GM19099 (cell line): Measurements from ENCODE around the gene ACAA1.

ENCODE experiments used
- POLR2A ChIP-seq: IDR thresholded peaks from 3 replicates; pipeline ENCODE4 v1.6.1; 2011; ENCODE audit warnings: low read depth; ENCODE audit not compliant: insufficient read length; ENCODE audit errors: extremely low read depth

ACAA1 gene

DNA sequence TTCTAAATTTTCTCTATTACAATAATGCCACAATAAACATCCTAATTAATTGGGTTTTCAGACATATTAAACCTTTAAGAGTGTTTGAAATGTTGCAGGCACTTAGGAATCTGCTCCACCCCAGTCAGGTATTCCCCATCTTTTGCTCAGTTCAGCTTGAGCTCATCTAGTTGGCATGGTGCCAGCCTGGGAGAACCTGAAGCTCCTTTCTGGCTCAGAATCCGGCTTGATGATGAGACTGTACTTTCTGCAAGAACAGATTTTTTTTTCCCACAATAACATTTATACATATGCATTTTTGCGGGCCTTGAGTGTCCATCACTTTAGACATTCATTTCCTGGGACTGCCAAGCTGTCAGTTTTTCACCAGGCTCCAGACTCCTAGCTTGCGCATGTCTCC is 20.7 kb upstream of the ACAA1 start:
- no peak for TF ChIP-seq POLR2A

DNA sequence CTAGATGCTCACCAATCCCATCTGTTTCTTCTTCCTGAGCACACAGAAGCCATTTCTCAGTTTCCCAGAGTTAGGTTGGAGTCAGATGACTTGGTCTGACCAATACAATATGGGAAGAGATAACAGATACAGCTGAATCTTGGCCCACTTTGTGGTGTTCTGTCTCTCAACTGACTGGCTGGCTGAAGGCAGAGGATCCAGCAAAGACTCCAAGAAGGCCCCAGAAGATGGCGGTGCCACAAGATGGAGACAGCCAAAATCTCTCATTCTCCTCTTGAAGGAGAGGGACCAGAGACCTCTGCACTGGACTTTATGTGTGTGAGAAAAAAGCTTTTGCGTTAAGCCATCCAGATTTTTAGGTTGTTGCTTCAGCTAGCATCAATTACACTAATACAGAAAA is 20.2 kb upstream of the ACAA1 start:
- TF ChIP-seq POLR2A, result no peak

DNA sequence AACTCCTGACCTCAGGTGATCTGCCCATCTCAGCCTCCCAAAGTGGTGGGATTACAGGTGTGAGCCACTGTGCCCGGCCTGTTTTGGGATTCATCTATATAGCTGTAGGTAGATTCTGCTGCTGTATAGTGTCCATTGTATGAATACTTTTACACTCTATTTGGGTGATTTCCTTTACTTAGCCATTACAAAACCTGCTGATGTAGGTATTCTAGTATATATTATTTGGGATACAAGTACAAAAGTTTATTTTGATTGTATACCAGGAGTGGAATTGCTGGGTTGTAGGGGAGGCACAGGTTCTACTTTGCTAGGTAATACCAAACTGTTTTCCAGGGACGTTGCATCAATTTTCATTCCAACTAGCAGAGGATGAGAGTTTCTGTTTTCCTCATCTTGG is 18.9 kb upstream of the ACAA1 start:
- TF ChIP-seq POLR2A, result no peak

DNA sequence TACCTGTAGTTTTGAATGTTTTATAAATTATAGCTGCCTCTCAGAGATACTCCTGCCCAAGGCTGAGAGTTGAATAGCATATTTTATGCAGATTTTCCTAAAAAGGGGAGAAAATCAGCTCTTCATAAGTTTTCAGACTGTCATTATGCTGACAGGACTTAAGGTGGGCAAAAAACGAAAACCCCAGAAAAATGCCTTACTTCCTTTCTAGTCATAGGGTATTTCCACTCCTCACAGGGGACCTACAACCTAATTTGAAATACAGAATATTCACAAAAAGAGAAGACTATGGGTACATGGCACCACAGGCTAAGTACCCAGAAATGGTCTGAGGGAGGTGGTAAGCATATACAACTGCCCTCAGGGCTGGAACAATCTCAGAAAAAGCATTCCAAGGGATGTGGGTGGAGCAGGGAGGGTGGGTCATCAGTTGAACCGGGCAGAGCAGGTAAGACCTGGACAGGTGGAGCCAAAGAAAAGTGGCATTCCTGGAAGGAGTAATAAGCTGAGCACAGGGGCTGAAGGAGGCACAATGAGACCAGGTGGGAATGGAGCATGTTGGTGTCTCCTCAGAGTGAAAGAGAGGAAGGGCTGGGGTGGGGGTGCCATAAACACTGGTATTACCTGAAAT is 17.8 kb upstream of the ACAA1 start:
- TF ChIP-seq POLR2A, result no peak

DNA sequence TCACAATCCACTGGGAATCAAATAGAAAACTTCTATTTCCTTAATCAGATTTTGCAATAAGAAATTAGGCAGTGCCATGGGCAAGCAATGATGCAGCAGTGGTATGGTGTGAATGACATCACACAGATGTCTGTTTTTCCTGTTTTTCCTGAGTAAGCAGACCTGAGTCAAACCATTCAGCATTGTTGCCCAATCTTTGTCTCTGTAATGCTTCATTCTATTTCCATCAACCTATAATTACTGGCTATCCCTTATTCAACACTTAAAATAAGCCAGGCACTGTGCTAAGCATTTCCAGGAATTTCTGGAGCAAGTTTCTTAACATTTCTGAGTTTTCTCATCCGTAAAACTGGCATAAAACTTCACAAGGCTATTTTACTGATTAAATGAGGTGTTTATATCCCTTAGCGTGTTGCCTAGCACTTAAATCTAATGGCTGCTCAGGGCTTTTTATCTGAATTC is 17.1 kb upstream of the ACAA1 start:
- TF ChIP-seq POLR2A, result no peak

DNA sequence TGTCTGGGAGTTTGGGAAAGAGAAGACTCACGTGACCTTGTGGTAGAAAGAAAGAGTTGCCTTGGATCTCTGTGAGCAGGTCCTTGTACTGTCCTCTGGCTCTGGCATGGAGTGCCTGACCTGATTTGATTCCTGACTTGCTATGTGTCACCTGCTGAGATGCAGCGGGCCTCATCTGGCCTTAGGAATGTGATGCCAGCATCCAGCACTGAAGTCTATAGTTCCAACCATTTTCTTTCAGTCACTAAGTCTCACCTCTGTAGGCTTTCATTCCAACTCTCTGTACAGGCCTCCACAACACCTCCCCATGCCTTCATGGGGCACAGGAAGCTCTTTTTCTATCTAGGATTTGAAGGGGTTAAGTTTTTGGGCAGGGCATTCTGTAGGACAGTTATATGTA is 16.3 kb upstream of the ACAA1 start:
- no peak for TF ChIP-seq POLR2A

DNA sequence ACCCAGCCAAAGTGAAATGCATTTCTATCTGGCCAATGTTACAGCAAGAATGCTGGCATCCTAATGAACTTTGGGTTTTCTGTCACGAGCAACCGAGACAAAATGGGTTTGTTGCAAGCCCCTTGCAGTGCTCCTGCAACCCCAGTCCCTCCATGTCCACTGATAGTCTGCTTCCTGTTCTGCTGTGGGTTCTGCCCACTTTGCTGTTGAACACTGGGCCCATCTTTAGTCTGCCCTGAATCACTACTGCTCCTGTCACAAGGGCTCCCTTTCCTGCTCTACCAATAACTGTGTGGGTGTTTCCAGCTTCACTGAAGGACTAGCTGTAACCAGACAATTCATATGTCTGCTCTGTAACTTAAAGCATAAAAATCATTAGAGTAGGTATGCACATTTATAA is 15.7 kb upstream of the ACAA1 start:
- no peak for TF ChIP-seq POLR2A

DNA sequence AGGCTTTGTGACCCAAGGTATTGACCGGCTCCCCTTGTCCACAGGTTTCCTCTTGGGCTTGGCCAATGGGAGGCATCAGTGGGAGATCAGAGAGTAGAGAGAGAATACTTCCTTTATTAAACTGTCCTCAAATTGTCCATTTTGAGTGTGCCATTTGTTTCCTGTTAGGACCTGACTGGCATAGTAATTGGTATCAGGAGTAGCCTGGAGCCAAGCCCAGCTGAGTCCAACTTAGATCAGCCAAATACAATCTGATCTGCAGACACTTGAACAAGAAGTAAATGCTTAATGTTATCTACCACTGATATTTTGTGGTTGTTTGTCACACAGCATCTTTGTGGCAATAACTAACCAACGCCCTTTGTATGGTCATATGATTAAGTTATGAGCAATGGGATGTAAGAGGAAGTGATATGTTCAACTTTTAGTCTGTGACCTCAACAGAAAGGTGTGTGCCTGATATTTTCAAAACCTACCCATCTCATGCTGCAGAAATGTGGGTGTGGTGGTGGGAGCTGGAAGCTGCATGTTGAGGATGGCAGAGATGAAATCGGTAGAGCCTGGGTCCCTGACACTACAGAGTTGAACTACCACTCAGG is 14.8 kb upstream of the ACAA1 start:
- TF ChIP-seq POLR2A, result no peak

DNA sequence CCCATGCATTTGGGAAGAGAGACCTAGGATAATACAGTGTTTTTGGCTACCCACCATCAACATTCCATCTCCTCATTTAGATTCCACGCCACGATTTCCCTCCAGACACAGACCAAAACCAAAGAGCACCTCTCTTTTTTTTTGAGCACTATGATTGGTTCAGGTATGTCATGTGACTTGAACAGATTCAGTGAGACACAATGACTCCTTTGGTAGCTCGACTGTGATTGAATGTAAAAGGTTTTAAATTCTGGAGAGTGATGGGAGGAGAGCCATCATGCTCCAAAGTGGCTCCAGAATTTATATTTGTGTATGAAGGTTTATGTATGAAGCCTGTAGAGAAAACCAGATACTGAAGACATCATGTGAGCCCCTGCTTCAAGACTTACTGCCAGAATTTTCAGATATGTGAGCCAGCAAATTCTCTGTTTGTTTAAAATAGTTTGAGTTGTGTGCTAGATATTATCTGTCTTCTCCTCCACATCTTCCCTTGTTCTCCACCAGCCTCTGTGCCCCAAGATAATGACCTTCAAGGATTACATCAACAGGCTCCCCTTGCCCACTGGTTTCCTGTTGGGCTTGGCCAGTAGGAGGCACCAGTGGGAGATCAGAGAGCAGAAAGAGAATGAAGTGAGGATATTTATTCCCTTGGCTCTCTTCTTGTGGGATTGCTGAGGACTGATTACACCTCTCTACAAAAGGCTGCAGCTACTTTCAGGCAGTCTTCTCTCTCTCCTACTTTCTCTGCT is 14.0 kb upstream of the ACAA1 start:
- TF ChIP-seq POLR2A, result no peak

DNA sequence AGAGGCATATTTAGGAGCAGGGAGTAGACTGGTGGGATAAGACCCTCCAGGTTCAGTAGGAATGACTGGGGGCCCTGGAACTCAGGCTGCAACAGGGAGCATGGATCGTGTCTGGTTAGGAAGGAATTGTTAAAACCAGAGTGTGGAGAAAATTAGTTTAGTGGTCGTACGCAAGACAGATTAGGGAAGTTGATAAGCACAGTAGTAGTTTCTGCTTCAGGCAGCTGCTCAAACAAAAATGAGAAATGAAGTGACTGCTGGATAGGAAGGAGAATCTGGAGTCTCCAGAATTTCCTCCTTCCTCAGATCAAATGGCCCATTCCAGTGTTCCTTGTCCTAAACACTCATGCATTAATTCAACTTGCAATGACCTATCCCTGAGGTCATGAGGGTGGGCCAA is 12.8 kb upstream of the ACAA1 start:
- TF ChIP-seq POLR2A, result no peak

DNA sequence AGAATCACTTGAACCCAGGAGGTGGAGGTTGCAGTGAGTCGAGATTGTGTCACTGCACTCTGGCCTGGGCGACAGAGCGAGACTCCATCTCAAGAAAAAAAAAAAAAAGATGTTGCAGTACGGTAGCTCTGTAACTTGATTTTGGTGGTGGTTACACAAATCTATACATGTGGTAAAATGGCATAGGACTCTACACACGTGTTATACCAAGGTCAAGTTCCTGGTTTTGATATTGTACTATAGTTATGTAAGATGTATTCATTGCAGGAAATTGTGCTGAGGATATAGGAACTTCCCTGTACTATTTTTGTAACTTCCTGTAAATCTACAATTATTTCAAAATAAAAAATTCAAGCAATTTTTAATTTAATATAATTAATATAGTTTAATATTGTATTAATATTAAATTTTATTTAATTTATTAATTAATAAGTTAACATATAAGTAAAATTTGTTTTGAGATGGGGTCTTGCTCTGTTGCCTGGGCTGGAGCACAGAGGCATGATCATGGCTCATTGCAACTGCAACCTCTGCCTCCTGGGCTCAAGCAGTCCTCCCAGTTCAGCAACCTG is 11.5 kb upstream of the ACAA1 start:
- TF ChIP-seq POLR2A, result no peak

DNA sequence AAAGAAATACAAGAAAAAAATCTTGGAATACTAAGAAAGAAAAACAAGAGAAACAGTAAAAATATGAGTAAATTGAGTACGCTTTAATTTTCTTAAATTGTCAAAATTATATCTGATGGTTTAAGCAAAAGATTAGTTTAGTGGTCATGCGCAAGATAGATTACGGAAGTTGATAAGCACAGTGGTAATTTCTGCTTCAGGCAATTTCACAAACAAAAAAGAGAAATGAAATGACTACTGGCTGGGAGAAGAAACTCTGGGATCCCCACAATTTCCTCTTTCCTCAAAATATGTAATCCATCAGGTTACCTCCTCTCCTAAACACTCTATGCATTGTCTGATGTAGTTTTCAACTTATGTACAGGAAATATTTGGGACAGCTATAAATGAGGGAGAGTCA is 10.5 kb upstream of the ACAA1 start:
- TF ChIP-seq POLR2A, result no peak

DNA sequence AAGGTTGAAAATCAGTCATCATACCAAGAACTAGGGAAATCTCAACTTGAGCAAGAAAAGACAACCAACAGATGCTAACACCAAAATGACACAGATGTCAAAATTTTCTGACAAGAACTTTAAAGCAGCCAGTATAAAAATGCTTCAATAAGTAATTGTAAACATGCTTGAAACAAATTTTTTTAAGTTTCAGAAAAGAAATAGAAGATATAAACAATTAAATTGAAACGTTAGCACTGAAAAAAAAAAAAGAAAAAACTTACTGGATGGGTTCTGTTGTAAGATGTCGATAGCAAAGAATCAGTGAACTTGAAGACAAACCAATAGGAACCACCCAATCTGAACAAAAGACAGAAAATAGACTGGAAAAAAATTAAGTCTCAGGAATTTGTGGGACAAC is 9.6 kb upstream of the ACAA1 start:
- no peak for TF ChIP-seq POLR2A

DNA sequence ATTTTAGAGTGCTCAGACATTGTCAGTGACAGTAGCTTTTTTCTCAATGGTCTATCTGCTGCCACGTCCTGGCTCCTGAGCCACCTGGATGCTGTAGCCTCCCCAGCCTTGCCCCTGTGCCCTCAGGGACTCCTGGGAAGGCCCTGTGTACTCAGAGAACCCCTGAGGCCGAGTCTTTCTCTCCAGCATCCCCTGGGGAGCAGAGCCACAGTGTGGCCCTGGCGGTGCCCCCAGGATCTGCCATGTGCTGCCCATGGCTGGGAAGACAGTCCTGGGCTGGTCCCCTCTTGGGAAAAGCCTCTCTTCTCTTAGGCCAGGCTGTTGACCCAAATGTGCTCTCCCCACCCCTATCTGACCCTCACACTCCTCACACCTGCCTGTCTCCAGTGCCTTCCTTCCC is 6.6 kb upstream of the ACAA1 start:
- TF ChIP-seq POLR2A, result no peak

DNA sequence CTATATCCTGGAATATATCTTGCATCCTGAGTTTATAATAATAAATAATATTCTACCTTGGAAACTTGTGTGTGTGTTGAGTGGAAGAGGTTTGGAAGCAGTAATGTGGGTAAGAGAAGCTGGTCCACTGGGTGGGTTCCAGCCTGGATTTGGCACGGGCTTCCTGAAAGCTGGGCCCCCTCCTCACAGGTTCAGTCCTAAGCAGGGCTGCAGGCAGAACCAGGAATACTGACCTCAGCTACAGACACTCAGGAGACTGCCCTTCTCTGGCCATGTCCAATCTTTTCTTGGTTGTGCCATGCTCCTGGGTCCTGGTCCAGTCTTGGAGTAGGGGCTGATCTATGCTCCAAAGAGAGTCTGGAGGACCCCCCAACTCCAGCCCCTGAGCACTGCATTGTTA is 6.0 kb upstream of the ACAA1 start:
- TF ChIP-seq POLR2A, result no peak

DNA sequence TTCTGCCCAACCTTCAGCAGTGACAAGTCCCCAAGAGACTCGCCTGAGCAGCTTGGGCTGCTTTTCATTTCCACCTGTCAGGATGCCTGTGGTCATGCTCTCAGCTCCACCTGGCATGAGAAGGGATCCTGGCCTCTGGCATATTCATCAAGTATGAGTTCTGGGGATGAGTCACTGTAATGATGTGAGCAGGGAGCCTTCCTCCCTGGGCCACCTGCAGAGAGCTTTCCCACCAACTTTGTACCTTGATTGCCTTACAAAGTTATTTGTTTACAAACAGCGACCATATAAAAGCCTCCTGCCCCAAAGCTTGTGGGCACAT is 5.0 kb upstream of the ACAA1 start:
- no peak for TF ChIP-seq POLR2A

DNA sequence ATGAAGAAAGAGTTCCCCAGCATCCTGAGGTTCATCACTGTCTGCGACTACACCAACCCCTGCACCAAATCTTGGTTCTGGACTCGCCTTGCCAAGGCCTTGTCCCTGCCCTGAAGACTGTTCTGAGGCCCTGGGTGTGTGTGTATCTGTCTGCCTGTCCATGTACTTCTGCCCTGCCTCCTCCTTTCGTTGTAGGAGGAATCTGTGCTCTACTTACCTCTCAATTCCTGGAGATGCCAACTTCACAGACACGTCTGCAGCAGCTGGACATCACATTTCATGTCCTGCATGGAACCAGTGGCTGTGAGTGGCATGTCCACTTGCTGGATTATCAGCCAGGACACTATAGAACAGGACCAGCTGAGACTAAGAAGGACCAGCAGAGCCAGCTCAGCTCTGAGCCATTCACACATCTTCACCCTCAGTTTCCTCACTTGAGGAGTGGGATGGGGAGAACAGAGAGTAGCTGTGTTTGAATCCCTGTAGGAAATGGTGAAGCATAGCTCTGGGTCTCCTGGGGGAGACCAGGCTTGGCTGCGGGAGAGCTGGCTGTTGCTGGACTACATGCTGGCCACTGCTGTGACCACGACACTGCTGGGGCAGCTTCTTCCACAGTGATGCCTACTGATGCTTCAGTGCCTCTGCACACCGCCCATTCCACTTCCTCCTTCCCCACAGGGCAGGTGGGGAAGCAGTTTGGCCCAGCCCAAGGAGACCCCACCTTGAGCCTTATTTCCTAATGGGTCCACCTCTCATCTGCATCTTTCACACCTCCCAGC is 4.4 kb upstream of the ACAA1 start:
- TF ChIP-seq POLR2A, result no peak
